NCI-H146 treated with DMSO at 0.1 percent for 48 hours (cell line): Measurements from ENCODE around the gene DDX6.
"Not testable (repeated sequence)": the region's sequence is repeated elsewhere in the genome, so short reads cannot be mapped to it uniquely, and the experiment has no call there.

Experiments used
- DNase-seq: peaks from one replicate; lab custom pipeline; 2025; ENCODE audit not compliant: unreplicated experiment; lab: John Stamatoyannopoulos, UW

DDX6 gene

GRCh38 chr11:118791111-118791960, at the start of gene DDX6:
DDX6 (minus strand) TSS chr11:118791164; CDS start chr11:118786251, 4,913 bp downstream.
- peak; percentile 81 for DNase-seq

GRCh38 chr11:118838905-118839553, 48.1 kb upstream of the DDX6 start:
- DNase-seq: no peak

- DNase-seq: no peak
Observed at GRCh38 chr11:118837868-118838267, 46.9 kb upstream of the DDX6 start.

GRCh38 chr11:118834427-118835028, 43.6 kb upstream of the DDX6 start:
- DNase-seq: no peak

- DNase-seq: no peak
Observed at GRCh38 chr11:118827118-118827517, 36.2 kb upstream of the DDX6 start.

GRCh38 chr11:118822936-118823510, 32.1 kb upstream of the DDX6 start:
- not testable (repeated sequence) for DNase-seq

- no peak for DNase-seq
Observed at GRCh38 chr11:118820412-118821357, 29.7 kb upstream of the DDX6 start.

- DNase-seq: not testable (repeated sequence)
Observed at GRCh38 chr11:118820025-118820379, 29.0 kb upstream of the DDX6 start.

GRCh38 chr11:118819334-118820024, 28.5 kb upstream of the DDX6 start:
- no peak for DNase-seq

- DNase-seq: no peak
Observed at GRCh38 chr11:118818130-118818529, 27.2 kb upstream of the DDX6 start.

- DNase-seq: no peak
Observed at GRCh38 chr11:118813551-118813950, 22.6 kb upstream of the DDX6 start.

GRCh38 chr11:118812485-118812884, 21.5 kb upstream of the DDX6 start:
- no peak for DNase-seq

- no peak for DNase-seq
Observed at GRCh38 chr11:118807800-118808778, 17.1 kb upstream of the DDX6 start.

- DNase-seq: no peak
Observed at GRCh38 chr11:118806400-118806799, 15.4 kb upstream of the DDX6 start.

GRCh38 chr11:118804094-118804493, 13.1 kb upstream of the DDX6 start:
- DNase-seq: no peak

GRCh38 chr11:118799372-118799771, 8.4 kb upstream of the DDX6 start:
- DNase-seq: no peak

GRCh38 chr11:118797510-118797909, 6.5 kb upstream of the DDX6 start:
- DNase-seq: no peak

GRCh38 chr11:118792570-118793124, 1.7 kb upstream of the DDX6 start:
- DNase-seq: peak; percentile 4
